Measurements from ENCODE around the gene RASSF3.

DNA sequence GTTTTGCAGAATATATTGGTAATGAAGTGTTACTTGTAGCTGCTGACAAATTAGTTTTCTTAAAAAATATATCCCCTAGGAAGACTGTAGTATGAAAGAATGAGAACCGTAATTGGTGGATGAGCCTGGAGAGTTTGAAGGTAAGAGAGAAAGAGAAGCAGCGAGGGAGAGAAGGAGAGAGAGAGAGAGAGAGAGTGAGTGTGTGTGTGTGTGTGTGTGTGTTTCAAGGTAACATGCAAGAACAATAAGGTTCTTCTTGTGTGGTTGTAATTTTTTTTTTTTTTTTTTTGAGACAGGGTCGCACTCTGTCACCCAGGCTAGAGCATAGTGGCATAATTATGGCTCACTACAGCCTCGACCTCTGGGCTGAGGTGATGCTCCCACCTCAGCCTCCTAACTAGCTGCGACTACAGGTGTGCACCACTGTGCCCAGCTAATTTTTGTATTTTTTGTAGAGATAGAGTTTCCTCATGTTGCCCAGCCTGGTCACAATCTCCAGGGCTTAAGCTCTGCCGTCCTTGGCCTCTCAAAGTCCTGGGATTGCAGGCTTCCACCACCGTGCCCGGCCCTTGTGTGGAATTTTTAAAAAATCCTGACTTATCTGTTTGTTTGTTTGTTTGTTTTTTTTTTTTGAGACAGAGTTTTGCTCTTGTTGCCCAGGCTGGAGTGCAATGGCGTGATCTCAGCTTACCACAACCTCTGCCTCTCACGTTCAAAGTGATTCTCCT, 73.7 kb downstream of the RASSF3 start:
- TF ChIP-seq, protein P1, sequence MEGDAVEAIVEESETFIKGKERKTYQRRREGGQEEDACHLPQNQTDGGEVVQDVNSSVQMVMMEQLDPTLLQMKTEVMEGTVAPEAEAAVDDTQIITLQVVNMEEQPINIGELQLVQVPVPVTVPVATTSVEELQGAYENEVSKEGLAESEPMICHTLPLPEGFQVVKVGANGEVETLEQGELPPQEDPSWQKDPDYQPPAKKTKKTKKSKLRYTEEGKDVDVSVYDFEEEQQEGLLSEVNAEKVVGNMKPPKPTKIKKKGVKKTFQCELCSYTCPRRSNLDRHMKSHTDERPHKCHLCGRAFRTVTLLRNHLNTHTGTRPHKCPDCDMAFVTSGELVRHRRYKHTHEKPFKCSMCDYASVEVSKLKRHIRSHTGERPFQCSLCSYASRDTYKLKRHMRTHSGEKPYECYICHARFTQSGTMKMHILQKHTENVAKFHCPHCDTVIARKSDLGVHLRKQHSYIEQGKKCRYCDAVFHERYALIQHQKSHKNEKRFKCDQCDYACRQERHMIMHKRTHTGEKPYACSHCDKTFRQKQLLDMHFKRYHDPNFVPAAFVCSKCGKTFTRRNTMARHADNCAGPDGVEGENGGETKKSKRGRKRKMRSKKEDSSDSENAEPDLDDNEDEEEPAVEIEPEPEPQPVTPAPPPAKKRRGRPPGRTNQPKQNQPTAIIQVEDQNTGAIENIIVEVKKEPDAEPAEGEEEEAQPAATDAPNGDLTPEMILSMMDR (conservative IDR thresholded peaks at IDR 0.05 in 1 of 2, IDR thresholded peaks at IDR 0.05 in 1 of 2; ENCODE audit: extremely low read depth in 1 of 2, insufficient read depth in 1 of 2, low read depth in 1 of 2, low read length in 2 of 2), result no peak
- no peak for TF ChIP-seq EZH2 (IDR thresholded peaks at IDR 0.05; ENCODE audit: borderline replicate concordance, low read length)
